Erythroblast (primary cell): Measurements from ENCODE around the gene PURA.

Experiments used
- DNase-seq, 2 experiments: peaks; one replicate each; lab custom pipeline; 2025; lab: John Stamatoyannopoulos, UW
- GATA1 ChIP-seq: IDR thresholded peaks from 2 replicates; pipeline ENCODE4 v1.6.1; 2011; ENCODE audit warnings: low read depth, mild to moderate bottlenecking, control low read depth, low read length, moderate library complexity
- POLR2A ChIP-seq: IDR thresholded peaks from 2 replicates; pipeline ENCODE4 v1.6.1; 2011; ENCODE audit warnings: mild to moderate bottlenecking, low read length

PURA gene

GRCh38 chr5:140106101-140106500 lies 7.8 kb upstream of the PURA start:
- no peak for TF ChIP-seq POLR2A
- no peak for TF ChIP-seq GATA1
- peak in 1 of 2 experiments; percentile 16 for DNase-seq

GRCh38 chr5:140106805-140107311 lies 7.1 kb upstream of the PURA start:
- TF ChIP-seq POLR2A (no peak), GATA1 (no peak)
- no peak for DNase-seq

- no peak for TF ChIP-seq GATA1
- TF ChIP-seq POLR2A, result peak; percentile 78
- peak; percentile 92 to 94 for DNase-seq
Measured at GRCh38 chr5:140107312-140108092, 6.4 kb upstream of the PURA start.

DNA sequence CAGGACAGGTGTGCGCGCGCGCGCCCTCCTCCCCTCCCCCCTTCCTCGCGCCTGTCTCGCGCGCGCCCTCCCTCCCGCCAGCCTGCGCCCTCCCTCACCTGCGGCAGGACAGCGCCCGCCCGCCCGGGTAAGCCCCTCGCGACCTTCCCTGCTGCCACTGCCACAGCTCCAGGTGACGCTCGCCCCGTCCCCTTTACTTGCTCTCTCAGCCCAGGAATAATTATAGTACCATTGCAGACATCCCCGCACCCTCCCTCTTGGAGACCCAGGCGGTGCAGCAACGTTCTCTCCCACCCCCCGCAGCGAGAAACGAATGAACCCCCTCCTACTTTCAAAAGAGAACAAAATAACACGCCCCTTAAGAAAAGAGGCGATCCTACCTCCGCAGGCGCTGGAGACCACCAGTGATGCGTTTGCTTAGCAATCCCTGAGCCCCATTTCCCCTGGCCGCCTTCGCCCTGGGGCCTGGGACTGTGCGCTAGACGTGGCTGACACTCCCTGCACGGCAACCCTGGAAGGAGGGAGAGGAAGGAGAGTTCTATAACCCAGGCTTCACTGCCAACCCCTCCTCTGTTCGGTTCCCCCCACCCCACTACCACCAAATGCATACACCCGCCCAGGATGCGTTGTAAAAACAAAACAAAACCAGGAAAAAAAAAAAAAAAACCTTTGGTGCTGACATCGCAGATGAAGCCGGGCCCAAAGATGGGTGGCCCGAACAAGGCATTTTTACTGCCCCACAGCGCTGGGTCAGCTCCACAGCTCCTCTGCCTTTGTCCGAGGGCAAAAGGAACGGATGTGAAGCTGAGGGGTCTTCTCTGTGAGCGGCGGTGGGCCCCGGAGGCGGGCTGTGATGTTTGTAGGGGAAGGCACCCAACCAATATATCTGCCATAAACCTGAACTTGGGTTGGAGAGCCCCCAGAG lies 5.6 kb upstream of the PURA start:
- peak; percentile 31 to 49 for DNase-seq
- TF ChIP-seq POLR2A (no peak), GATA1 (no peak)

GRCh38 chr5:140109018-140109758 lies 4.7 kb upstream of the PURA start:
- DNase-seq, result peak; percentile 31 to 54
- TF ChIP-seq POLR2A (no peak), GATA1 (no peak)

GRCh38 chr5:140109759-140110645 lies 3.9 kb upstream of the PURA start:
- peak in 1 of 2 experiments; percentile 54 for DNase-seq
- no peak for TF ChIP-seq GATA1
- no peak for TF ChIP-seq POLR2A

- peak in 1 of 2 experiments; percentile 54 for DNase-seq
Measured at GRCh38 chr5:140110646-140110957, 3.3 kb upstream of the PURA start.

GRCh38 chr5:140111011-140111858 lies 2.7 kb upstream of the PURA start:
- peak in 1 of 2 experiments; percentile 54 for DNase-seq
- TF ChIP-seq GATA1 (no peak), POLR2A (no peak)

More at GRCh38 chr5:140110646-140110957, 3.3 kb upstream of the PURA start:
- no peak for TF ChIP-seq POLR2A
- no peak for TF ChIP-seq GATA1

DNA sequence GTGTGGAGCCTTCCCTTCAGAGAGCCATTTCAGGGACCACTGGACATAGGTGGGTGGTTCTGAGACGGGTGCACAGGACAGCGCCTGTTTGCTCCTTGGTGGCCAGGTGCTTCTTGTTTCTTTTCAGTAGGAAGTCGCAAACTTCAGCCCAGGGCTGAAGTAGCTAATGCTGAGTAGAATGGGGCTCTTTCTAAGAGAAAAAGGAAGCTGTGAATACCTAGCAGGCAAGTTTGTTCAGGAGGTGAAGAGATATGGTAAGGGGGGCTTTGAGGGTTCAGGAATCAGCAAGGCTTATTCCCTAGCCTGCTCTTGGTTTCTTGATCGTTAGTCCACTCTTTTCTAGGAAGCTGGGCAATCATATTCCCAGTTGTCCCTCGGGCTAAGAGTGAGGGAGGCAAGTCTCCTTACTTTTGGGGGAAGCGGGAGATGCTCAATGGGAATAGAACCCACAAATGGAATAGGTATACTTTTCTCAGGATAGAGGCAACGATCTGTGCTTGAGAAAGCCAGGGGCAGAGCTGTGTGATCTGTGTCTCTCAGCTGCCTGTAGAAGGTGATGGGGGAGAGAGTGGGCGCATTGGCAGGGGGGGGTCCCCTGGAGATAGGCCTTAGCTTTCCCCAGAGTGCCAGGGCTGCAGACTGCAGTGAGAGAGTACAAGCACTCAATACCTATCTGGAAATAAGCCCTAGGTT lies 1.9 kb upstream of the PURA start:
- TF ChIP-seq GATA1 (no peak), POLR2A (no peak)
- DNase-seq, result peak in 1 of 2 experiments; percentile 35

GRCh38 chr5:140112685-140113179 lies 1.2 kb upstream of the PURA start:
- DNase-seq, result no peak
- TF ChIP-seq POLR2A, result no peak
- no peak for TF ChIP-seq GATA1
